Measurements from ENCODE around the gene FKBP5.

- TF ChIP-seq CTCF (conservative IDR thresholded peaks at IDR 0.05; ENCODE audit: low read depth, low read length) (no peak), EZH2 (IDR thresholded peaks at IDR 0.05; ENCODE audit: low read length, unreplicated experiment) (no peak)
These were observed 23.8 kb downstream of the FKBP5 start for GRCh38 chr6:35664945-35665344.

Data from PC-3 (cell line).